B cell (primary cell): ENCODE data around the gene GSDME.

ENCODE experiments used
- EZH2 ChIP-seq: IDR thresholded peaks from 2 replicates; pipeline ENCODE4 v1.6.1; 2012; ENCODE audit warnings: borderline replicate concordance, low read depth, mild to moderate bottlenecking, moderate library complexity, low read length; ENCODE audit not compliant: insufficient read depth, poor library complexity, severe bottlenecking
- TF ChIP-seq, protein P1 (sequence below): fragments of 200-600 bp; IDR thresholded peaks from one replicate; pipeline ENCODE4 v1.8.0; 2022; ENCODE audit warnings: antibody characterized with exemption, mild to moderate bottlenecking

GRCh38 chr7:24769851-24770250, 12.6 kb upstream of the GSDME start:
- TF ChIP-seq, protein P1, sequence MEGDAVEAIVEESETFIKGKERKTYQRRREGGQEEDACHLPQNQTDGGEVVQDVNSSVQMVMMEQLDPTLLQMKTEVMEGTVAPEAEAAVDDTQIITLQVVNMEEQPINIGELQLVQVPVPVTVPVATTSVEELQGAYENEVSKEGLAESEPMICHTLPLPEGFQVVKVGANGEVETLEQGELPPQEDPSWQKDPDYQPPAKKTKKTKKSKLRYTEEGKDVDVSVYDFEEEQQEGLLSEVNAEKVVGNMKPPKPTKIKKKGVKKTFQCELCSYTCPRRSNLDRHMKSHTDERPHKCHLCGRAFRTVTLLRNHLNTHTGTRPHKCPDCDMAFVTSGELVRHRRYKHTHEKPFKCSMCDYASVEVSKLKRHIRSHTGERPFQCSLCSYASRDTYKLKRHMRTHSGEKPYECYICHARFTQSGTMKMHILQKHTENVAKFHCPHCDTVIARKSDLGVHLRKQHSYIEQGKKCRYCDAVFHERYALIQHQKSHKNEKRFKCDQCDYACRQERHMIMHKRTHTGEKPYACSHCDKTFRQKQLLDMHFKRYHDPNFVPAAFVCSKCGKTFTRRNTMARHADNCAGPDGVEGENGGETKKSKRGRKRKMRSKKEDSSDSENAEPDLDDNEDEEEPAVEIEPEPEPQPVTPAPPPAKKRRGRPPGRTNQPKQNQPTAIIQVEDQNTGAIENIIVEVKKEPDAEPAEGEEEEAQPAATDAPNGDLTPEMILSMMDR = no peak
- no peak for TF ChIP-seq EZH2
